Chondrocyte (in vitro differentiated cells): Measurements from ENCODE around the gene OSBPL3. TPM values are rescaled to one million over a fixed set of nuclear protein-coding genes. Genes with fewer than 3 reads are reported as not detected.

Experiments
- DNase-seq: peaks from one replicate; pipeline ENCODE4 v3.0.0; 2021; ENCODE audit warnings: mixed read lengths, low spot score
- H3K27ac Mint-ChIP-seq: one replicate; pipeline ENCODE4 v1.8.0; 2021; ENCODE audit warnings: mild to moderate bottlenecking, moderate library complexity, mixed read lengths; ENCODE audit not compliant: unreplicated experiment
- H3K27me3 Mint-ChIP-seq: 2 replicates; pipeline ENCODE4 v1.8.0; 2021; ENCODE audit warnings: low read depth, mixed read lengths
- H3K36me3 Mint-ChIP-seq: 2 replicates; pipeline ENCODE4 v1.8.0; 2021; ENCODE audit warnings: low read depth, mixed read lengths
- H3K4me1 Mint-ChIP-seq: 2 replicates; pipeline ENCODE4 v1.8.0; 2021; ENCODE audit warnings: low read depth, mild to moderate bottlenecking, mixed read lengths
- H3K4me3 Mint-ChIP-seq: one replicate; pipeline ENCODE4 v1.8.0; 2021; ENCODE audit warnings: mild to moderate bottlenecking, moderate library complexity, mixed read lengths; ENCODE audit not compliant: unreplicated experiment
- H3K9me3 Mint-ChIP-seq: 2 replicates; pipeline ENCODE4 v1.8.0; 2021; ENCODE audit warnings: low read depth, mixed read lengths
- total RNA-seq: library from RNA; stranded (reverse); gene quantifications from 3 replicates; pipeline ENCODE4 v1.2.1, GENCODE V29; 2021
- TF ChIP-seq, protein P1 (sequence below): fragments of 200-600 bp; sonication (generic); IDR thresholded peaks from 2 replicates; pipeline ENCODE4 v1.5.0; 2021; ENCODE audit warnings: antibody characterized with exemption, mild to moderate bottlenecking, moderate library complexity

OSBPL3 gene
- total RNA-seq, 1 donor from 2014 or later: 5.7 TPM

DNA sequence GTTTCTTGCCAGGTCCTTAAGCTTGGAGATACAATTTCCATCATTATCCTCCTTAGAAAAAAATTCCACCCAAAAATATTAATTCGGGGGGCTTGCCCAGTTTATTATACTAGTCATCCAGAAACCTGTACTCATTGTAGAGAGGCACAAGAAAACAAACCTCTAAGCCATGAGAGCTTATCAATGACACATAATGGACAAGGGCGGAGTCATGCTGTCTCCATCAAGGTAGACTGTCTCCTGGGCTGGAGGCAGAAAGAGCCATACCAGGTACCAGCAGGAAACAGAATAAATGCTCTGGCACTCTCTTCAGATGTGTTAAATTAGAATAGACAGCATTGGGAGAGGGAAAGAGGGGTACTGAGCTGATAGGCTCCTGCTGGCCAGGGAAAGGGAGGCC lies 153.0 kb downstream of the OSBPL3 start:
- Mint-ChIP-seq H3K4me1 (peaks cover 34% of the 10 kb centered on the region), H3K36me3 (no peaks in the 10 kb centered on the region), H3K27me3 (no peaks in the 10 kb centered on the region), H3K4me3 (no peak overlapping the region), H3K9me3 (no peaks in the 10 kb centered on the region), H3K27ac (no peak overlapping the region)
- DNase-seq: no peak
- TF ChIP-seq, protein P1, sequence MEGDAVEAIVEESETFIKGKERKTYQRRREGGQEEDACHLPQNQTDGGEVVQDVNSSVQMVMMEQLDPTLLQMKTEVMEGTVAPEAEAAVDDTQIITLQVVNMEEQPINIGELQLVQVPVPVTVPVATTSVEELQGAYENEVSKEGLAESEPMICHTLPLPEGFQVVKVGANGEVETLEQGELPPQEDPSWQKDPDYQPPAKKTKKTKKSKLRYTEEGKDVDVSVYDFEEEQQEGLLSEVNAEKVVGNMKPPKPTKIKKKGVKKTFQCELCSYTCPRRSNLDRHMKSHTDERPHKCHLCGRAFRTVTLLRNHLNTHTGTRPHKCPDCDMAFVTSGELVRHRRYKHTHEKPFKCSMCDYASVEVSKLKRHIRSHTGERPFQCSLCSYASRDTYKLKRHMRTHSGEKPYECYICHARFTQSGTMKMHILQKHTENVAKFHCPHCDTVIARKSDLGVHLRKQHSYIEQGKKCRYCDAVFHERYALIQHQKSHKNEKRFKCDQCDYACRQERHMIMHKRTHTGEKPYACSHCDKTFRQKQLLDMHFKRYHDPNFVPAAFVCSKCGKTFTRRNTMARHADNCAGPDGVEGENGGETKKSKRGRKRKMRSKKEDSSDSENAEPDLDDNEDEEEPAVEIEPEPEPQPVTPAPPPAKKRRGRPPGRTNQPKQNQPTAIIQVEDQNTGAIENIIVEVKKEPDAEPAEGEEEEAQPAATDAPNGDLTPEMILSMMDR: no peak

DNA sequence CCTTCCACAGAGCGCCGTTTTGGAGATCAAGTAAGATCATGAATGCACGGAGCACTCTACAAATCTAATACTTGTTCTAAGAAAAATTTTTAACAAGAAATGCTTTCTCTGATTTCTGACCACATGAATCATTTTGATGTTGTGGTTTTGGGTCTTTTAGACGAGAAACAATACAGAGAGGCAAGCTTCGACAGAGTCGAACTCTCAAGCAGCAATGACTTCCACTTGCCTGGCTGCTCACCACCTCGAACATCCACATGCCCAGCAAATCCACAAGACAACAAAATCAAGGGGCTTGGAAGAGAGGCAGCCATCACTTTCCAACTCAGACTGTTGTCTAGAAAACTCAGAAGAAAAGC lies 153.3 kb downstream of the OSBPL3 start:
- H3K27ac Mint-ChIP-seq: peak overlapping the region; percentile 37
- TF ChIP-seq, protein P1: no peak
- DNase-seq: no peak
- H3K27me3 Mint-ChIP-seq: no peaks in the 10 kb centered on the region
- H3K4me3 Mint-ChIP-seq: no peak overlapping the region
- H3K9me3 Mint-ChIP-seq: no peaks in the 10 kb centered on the region
- H3K36me3 Mint-ChIP-seq: no peaks in the 10 kb centered on the region
- peaks cover 36% of the 10 kb centered on the region for H3K4me1 Mint-ChIP-seq

DNA sequence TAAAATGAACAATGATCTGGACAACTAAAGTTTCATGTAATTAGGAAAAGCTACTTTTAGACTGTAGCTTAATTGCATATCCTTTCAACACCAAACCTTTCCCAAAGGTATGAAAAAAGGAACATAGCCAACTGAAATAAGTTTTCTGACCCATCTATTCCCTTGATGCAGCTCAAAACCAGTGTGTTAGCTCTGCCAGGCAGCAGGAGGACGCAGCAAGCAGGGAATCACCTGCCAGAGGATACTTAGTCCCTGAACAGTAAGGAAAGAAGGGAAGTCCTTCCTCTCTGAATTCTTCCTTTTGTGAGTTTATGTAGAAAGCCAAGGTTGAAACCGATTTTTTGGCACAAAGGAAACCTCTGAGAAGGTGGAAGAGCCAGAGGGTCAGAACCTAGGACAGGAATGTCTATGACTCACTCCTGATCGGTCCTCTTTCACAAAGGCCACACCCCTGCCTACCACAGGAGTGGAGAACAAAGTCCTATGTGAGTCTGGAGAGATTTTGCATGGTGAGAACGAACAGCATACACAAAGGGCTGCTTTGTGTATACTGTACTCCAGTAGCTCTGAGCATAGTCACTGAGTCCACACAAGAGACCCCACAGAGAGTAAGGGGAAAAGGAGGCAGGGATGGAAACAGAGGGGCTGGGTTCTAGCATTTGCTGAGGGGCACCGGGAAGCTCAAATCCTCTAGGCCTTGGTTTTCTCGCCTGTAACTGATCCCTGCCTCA lies 153.9 kb downstream of the OSBPL3 start:
- Mint-ChIP-seq H3K36me3 (no peaks in the 10 kb centered on the region), H3K4me1 (peaks cover 36% of the 10 kb centered on the region), H3K9me3 (no peaks in the 10 kb centered on the region), H3K4me3 (no peak overlapping the region), H3K27ac (no peak overlapping the region), H3K27me3 (no peaks in the 10 kb centered on the region)
- no peak for DNase-seq
- TF ChIP-seq, protein P1: no peak

DNA sequence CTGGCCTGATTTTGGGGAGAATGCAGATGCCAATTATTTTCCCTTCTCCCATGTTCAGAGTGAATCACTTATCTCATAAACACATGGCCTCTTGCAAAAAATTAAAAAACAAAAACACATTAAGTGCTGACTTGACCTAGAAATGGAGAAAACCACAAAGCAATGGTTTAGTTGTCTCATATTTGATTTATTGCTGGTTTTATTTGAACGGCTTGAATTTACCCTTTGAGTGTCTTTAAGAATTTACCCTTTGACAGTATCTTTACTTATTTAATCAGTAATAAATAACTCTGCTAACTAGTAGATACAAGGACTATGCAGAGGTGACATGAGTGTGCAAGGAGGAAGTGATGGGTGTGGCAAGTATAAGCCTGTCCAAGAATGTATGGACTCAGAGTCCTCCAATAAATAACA lies 154.6 kb downstream of the OSBPL3 start:
- H3K36me3 Mint-ChIP-seq: no peaks in the 10 kb centered on the region
- TF ChIP-seq, protein P1: no peak
- H3K27ac Mint-ChIP-seq: no peak overlapping the region
- H3K9me3 Mint-ChIP-seq: no peaks in the 10 kb centered on the region
- H3K27me3 Mint-ChIP-seq: no peaks in the 10 kb centered on the region
- no peak overlapping the region for H3K4me3 Mint-ChIP-seq
- no peak for DNase-seq
- H3K4me1 Mint-ChIP-seq: peaks cover 40% of the 10 kb centered on the region

DNA sequence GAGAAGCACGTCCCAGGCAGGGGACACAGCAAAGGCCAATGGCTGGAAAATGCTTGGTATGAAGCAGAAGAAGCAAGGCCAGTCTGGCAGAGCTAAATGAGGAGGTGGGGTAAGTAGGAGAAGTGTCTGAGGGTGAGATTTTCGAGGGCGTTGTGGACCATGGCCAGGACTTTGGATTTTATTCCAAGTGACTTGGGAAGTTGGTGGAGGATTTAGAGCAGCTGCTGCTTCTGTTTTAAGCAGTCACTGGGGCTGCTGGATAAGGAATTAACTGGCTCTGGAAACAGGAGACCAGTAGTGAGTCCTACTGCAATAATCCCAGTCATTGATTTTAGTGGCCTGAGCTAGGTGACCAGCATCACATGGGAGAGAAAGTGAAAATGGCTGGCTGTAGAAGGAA lies 155.1 kb downstream of the OSBPL3 start:
- Mint-ChIP-seq H3K36me3 (no peaks in the 10 kb centered on the region), H3K4me3 (no peak overlapping the region), H3K27ac (no peak overlapping the region), H3K27me3 (no peaks in the 10 kb centered on the region), H3K9me3 (no peaks in the 10 kb centered on the region), H3K4me1 (peaks cover 44% of the 10 kb centered on the region)
- TF ChIP-seq, protein P1: no peak
- DNase-seq: no peak
